Panc1 (cell line): ENCODE measurements around the gene PHLPP1. TPM values are rescaled to one million over a fixed set of nuclear protein-coding genes. Genes with fewer than 3 reads are reported as not detected.

Experiments
- ATAC-seq: fragments of 200-7000 bp; cut with Tn5 transposase; 2 replicates; pipeline ENCODE4 v1.9.1; 2020; ENCODE audit warnings: mild to moderate bottlenecking, moderate library complexity
- BruUV-seq: library from RNA; stranded (reverse); fragments of 400-500 nt; replicated peaks from 2 replicates; lab custom pipeline; 2021; lab: Mats Ljungman, UMichigan
- CTCF ChIA-PET: fragments of 300-600 bp; sonication (Branson Sonifier 250); formaldehyde crosslinking; loops from one replicate; lab custom pipeline; 2022; ENCODE audit warnings: antibody characterized with exemption; lab: Charles Lee
- POLR2A ChIA-PET: fragments of 300-600 bp; sonication (Branson Sonifier 250); formaldehyde crosslinking; loops from one replicate; lab custom pipeline; 2022; ENCODE audit warnings: antibody characterized with exemption; lab: Charles Lee
- DNase-seq: peaks from one replicate; pipeline ENCODE4 v3.0.0-alpha.2; 2010; ENCODE audit warnings: low read depth, low spot score
- H3K27ac ChIP-seq: 2 replicates; pipeline ENCODE4 v1.5.1; 2011; ENCODE audit warnings: mild to moderate bottlenecking, low read length, inconsistent platforms
- H3K27me3 ChIP-seq: fragments of 200-500 bp; sonication (Bioruptor generic); 2 replicates; pipeline ENCODE4 v1.6.0; 2014; ENCODE audit warnings: low read length, inconsistent platforms; ENCODE audit not compliant: control insufficient read depth, insufficient read depth
- H3K36me3 ChIP-seq: fragments of 200-500 bp; sonication (Bioruptor generic); 2 replicates; pipeline ENCODE4 v1.5.1; 2014; ENCODE audit warnings: inconsistent platforms, mild to moderate bottlenecking, low read length, moderate library complexity; ENCODE audit not compliant: control insufficient read depth, insufficient read depth
- H3K4me1 ChIP-seq: 2 replicates; pipeline ENCODE4 v1.5.1; 2011; ENCODE audit warnings: inconsistent platforms, mild to moderate bottlenecking, low read length, moderate library complexity; ENCODE audit not compliant: control insufficient read depth, insufficient read depth
- H3K4me3 ChIP-seq, 2 experiments: 2 replicates each; pipeline ENCODE4 v1.5.1; 2011 to 2012; ENCODE audit warnings: low read depth in 2 of 2, low read length in 2 of 2, mild to moderate bottlenecking in 2 of 2, inconsistent platforms in 1 of 2, moderate library complexity in 1 of 2
- H3K9me3 ChIP-seq: fragments of 200-500 bp; sonication (Bioruptor generic); 2 replicates; pipeline ENCODE4 v1.5.1; 2014; ENCODE audit warnings: low read depth, mild to moderate bottlenecking, inconsistent platforms, low read length, moderate library complexity; ENCODE audit not compliant: control insufficient read depth, insufficient read depth
- POLR2AphosphoS5 ChIP-seq: IDR thresholded peaks from 2 replicates; pipeline ENCODE4 v1.6.1; 2012; ENCODE audit warnings: mild to moderate bottlenecking, low read depth, low read length, moderate library complexity
- SIN3A ChIP-seq: IDR thresholded peaks from 2 replicates; pipeline ENCODE4 v1.6.1; 2012; ENCODE audit warnings: low read depth, mild to moderate bottlenecking, low read length, moderate library complexity, borderline replicate concordance; ENCODE audit not compliant: insufficient read depth
- TCF7L2 ChIP-seq: IDR thresholded peaks from 2 replicates; pipeline ENCODE4 v1.6.1; 2011; ENCODE audit warnings: mild to moderate bottlenecking, low read depth, low read length, inconsistent platforms
- in situ Hi-C: cut with HindIII; loops from 2 replicates; pipeline ENCODE4 v1.10.0; 2016; ENCODE audit warnings: low sequenced_read_pairs, low pct_unique_long_range_greater_than_20kb
- intact Hi-C: fragments of 100-400 bp; cut with micrococcal nuclease; formaldehyde crosslinking; loops from one replicate; pipeline ENCODE4 v1.10.0; 2022; ENCODE audit not compliant: unreplicated experiment
- total RNA-seq: library from RNA; stranded (reverse); gene quantifications from one replicate; pipeline ENCODE4 v1.2.1, GENCODE V29; 2021; ENCODE audit not compliant: unreplicated experiment
- TF ChIP-seq, protein P1 (sequence below), 2 experiments: IDR thresholded peaks; 2 replicates each; pipeline ENCODE4 v1.6.1; 2011 to 2012; ENCODE audit warnings: low read depth in 2 of 2, control low read depth in 1 of 2, low read length in 1 of 2, mild to moderate bottlenecking in 1 of 2, moderate library complexity in 1 of 2; ENCODE audit not compliant: insufficient read depth in 1 of 2
- TF ChIP-seq, protein P2 (sequence below): fragments of 450-650 bp; IDR thresholded peaks from 2 replicates; pipeline ENCODE4 v1.5.1; 2017; ENCODE audit warnings: mild to moderate bottlenecking

PHLPP1 gene
- total RNA-seq, 1 experiment from 2014 or later = 6.3 TPM

DNA sequence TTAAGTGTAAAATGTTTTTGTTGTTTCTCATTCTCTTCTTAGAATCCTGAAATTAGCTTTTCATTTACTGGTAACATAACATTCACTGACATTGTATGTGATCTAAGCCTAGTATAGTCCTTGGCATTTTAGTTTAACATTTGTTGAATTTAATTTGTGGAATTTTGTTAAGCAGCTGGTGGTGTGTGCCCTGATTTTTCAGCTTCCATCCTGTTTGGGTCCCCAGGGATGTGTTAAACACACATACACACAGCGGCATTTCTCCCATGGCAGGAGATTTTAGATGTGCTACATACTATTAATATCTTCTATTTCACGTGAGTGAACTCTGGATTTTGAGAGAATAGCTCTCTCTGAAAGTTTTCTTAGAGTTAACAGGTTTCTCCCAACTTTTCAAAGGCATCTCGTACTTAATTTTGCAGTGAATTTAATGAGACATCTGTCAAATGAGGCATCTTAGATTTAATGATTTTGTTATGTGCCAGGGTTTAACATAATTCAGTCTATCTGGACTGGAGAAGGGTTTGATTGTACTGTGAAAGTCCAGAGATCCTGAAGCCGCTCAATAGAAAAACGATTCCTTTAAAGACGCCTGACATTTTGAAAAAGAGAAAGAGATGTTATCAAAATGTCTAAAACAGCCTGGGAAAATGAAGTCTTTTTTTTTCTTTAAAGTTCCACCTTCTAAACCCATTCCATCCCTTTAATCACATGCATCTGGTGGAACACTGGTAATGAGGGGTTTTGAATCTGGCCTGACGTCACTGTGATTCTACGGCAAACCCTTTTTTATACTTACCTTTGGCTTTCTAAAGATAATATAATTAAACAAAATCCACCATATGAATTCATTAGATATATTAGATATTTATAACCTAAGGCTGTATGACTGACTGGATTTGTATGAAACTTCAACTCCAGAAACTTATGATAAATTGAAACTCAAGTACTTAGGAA is 6.8 kb downstream of the PHLPP1 start:
- H3K27me3 ChIP-seq = no peaks in the 10 kb centered on the region
- H3K9me3 ChIP-seq = no peaks in the 10 kb centered on the region
- no TSS peak for BruUV-seq
- ATAC-seq = no peak
- H3K36me3 ChIP-seq = no peaks in the 10 kb centered on the region
- ChIA-PET CTCF (no interaction called here), POLR2A (no interaction called here)
- in situ Hi-C loops (no loop called here), intact Hi-C loops (no loop called here)
- H3K27ac ChIP-seq = no peak overlapping the region
- no peak overlapping the region for H3K4me3 ChIP-seq
- DNase-seq = no peak
- TF ChIP-seq TCF7L2 (no peak), SIN3A (no peak), POLR2AphosphoS5 (no peak)
- TF ChIP-seq, protein P1, sequence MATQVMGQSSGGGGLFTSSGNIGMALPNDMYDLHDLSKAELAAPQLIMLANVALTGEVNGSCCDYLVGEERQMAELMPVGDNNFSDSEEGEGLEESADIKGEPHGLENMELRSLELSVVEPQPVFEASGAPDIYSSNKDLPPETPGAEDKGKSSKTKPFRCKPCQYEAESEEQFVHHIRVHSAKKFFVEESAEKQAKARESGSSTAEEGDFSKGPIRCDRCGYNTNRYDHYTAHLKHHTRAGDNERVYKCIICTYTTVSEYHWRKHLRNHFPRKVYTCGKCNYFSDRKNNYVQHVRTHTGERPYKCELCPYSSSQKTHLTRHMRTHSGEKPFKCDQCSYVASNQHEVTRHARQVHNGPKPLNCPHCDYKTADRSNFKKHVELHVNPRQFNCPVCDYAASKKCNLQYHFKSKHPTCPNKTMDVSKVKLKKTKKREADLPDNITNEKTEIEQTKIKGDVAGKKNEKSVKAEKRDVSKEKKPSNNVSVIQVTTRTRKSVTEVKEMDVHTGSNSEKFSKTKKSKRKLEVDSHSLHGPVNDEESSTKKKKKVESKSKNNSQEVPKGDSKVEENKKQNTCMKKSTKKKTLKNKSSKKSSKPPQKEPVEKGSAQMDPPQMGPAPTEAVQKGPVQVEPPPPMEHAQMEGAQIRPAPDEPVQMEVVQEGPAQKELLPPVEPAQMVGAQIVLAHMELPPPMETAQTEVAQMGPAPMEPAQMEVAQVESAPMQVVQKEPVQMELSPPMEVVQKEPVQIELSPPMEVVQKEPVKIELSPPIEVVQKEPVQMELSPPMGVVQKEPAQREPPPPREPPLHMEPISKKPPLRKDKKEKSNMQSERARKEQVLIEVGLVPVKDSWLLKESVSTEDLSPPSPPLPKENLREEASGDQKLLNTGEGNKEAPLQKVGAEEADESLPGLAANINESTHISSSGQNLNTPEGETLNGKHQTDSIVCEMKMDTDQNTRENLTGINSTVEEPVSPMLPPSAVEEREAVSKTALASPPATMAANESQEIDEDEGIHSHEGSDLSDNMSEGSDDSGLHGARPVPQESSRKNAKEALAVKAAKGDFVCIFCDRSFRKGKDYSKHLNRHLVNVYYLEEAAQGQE (IDR thresholded peaks at IDR 0.05; ENCODE audit: insufficient read depth in 1 of 2, low read depth in 2 of 2, low read length in 1 of 2) = no peak
- TF ChIP-seq, protein P2, sequence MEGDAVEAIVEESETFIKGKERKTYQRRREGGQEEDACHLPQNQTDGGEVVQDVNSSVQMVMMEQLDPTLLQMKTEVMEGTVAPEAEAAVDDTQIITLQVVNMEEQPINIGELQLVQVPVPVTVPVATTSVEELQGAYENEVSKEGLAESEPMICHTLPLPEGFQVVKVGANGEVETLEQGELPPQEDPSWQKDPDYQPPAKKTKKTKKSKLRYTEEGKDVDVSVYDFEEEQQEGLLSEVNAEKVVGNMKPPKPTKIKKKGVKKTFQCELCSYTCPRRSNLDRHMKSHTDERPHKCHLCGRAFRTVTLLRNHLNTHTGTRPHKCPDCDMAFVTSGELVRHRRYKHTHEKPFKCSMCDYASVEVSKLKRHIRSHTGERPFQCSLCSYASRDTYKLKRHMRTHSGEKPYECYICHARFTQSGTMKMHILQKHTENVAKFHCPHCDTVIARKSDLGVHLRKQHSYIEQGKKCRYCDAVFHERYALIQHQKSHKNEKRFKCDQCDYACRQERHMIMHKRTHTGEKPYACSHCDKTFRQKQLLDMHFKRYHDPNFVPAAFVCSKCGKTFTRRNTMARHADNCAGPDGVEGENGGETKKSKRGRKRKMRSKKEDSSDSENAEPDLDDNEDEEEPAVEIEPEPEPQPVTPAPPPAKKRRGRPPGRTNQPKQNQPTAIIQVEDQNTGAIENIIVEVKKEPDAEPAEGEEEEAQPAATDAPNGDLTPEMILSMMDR = no peak
- peaks cover 6% of the 10 kb centered on the region; the same call in 1 of the 2 replicates for H3K4me1 ChIP-seq

DNA sequence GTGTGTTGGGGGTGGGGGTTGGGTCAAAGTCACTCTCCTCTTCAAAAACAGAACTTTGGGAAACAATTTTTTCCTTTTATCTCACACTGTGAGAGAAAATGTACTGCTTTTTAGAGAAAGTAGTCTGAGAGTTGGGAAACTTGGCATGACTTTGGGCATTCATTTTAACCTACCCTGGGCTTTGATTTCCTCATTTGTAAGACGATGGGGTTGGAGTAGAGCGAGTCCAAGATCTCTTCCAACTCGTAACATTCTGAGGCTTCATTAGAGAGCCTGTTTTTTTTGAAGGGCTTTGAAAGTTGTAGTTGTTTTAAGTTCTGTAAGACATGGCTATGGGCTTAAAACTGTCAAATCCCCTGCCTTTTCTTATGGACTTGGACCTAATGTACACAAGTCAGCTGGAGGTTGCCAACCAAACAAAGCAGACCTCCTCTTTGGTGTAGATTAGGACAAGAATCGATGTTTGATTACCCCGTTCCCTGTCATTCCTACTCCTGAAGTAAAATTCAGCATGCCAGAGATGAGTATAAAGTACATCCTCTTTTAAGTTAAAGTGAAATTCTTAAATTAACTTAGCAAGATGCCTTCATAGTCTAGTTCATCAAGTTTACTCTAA is 8.4 kb downstream of the PHLPP1 start:
- no peak for DNase-seq
- intact Hi-C loops = no loop called here
- no peak for ATAC-seq

More for the DNA sequence above, 8.4 kb downstream of the PHLPP1 start:
- no peak for TF ChIP-seq SIN3A
- TF ChIP-seq, protein P2 = no peak
- TF ChIP-seq TCF7L2 = no peak
- TF ChIP-seq, protein P1 (IDR thresholded peaks at IDR 0.05; ENCODE audit: insufficient read depth in 1 of 2, low read depth in 2 of 2, low read length in 1 of 2) = no peak
- TF ChIP-seq POLR2AphosphoS5 = no peak
- Histone ChIP-seq H3K4me3 (no peak overlapping the region), H3K36me3 (no peaks in the 10 kb centered on the region), H3K4me1 (peaks cover 4% of the 10 kb centered on the region; the same call in 1 of the 2 replicates), H3K27ac (no peak overlapping the region), H3K9me3 (no peaks in the 10 kb centered on the region), H3K27me3 (no peaks in the 10 kb centered on the region)
- in situ Hi-C loops = no loop called here
- ChIA-PET POLR2A (no interaction called here), CTCF (no interaction called here)
- no TSS peak for BruUV-seq
